Measurements from ENCODE around the gene CIC. TPM values are rescaled to one million over a fixed set of nuclear protein-coding genes. Genes with fewer than 3 reads are reported as not detected.

The CIC gene
- 10 to 100 TPM; 25.1 to 54.9 (median 27.9) TPM for total RNA-seq

- peak within 1 kb of the TSS; percentile 61 to 98 (median 74) for H3K4me3 ChIP-seq
- intact Hi-C loops (cut with DNase I) = no loop called here
- no peaks in the 10 kb centered on the region for H3K27me3 ChIP-seq
- TF ChIP-seq POLR2A (IDR thresholded peaks at IDR 0.05) (peak in 1 of 4 donors; percentile 30), CTCF (IDR thresholded peaks at IDR 0.05) (no peak)
- peak within 1 kb of the TSS; percentile 97 to 100 (median 98) for H3K27ac ChIP-seq
- H3K4me1 ChIP-seq = peaks cover 22 to 45% (median 28%) of the 10 kb centered on the region in 3 donors
- no peaks in the 10 kb centered on the region for H3K9me3 ChIP-seq
- DNase-seq = peak; percentile 100
- 0% methylated on average over 6 to 13 of the region's 52 CpGs for WGBS, 2 donors
- H3K36me3 ChIP-seq = peaks cover 19 to 23% (median 21%) of the 10 kb centered on the region in 3 donors
These were observed at the start of gene CIC for GRCh38 chr19:42268704-42269477. TSS of gene CIC (plus strand) at chr19:42269252. CDS start at chr19:42271784, 2,532 bp downstream.

GRCh38 chr19:42219812-42220750 is 49.0 kb upstream of the CIC start, which contains the start of gene ZNF526:
TSS of gene ZNF526 (plus strand) at chr19:42220312. CDS start at chr19:42224404, 4,092 bp downstream.
- Histone ChIP-seq H3K4me1 (peaks cover 26 to 72% (median 46%) of the 10 kb centered on the region in 3 donors), H3K27me3 (no peaks in the 10 kb centered on the region), H3K9me3 (no peaks in the 10 kb centered on the region), H3K36me3 (peaks cover 8 to 26% (median 9%) of the 10 kb centered on the region in 3 donors), H3K27ac (peak within 1 kb of the TSS; percentile 89 to 99 (median 96)), H3K4me3 (peak within 1 kb of the TSS; percentile 81 to 95 (median 86))
- DNase-seq = peak; percentile 81
- intact Hi-C loops (cut with DNase I) = no loop called here
- WGBS, 2 donors = 0% methylated on average over 11 to 30 of the region's 53 CpGs
- TF ChIP-seq POLR2A (IDR thresholded peaks at IDR 0.05) = peak in 2 of 4 donors; percentile 58 to 74
- no peak for TF ChIP-seq CTCF (IDR thresholded peaks at IDR 0.05)

- no peak for DNase-seq
- peaks cover 13 to 28% (median 16%) of the 10 kb centered on the region in 3 donors for H3K36me3 ChIP-seq
- intact Hi-C loops (cut with DNase I) = no loop called here
- no peaks in the 10 kb centered on the region for H3K27me3 ChIP-seq
- TF ChIP-seq CTCF (IDR thresholded peaks at IDR 0.05) (no peak), POLR2A (IDR thresholded peaks at IDR 0.05) (no peak)
- no peaks in the 10 kb centered on the region for H3K9me3 ChIP-seq
- 2 to 3% methylated on average over 6 of the region's 6 CpGs for WGBS, 2 donors
- H3K4me3 ChIP-seq = peak overlapping the region; percentile 81 to 95 (median 86)
- H3K4me1 ChIP-seq = peaks cover 26 to 66% (median 39%) of the 10 kb centered on the region in 3 donors
- H3K27ac ChIP-seq = peak overlapping the region; percentile 89 to 99 (median 96)
These were observed 48.3 kb upstream of the CIC start for GRCh38 chr19:42220751-42221097.

- no peaks in the 10 kb centered on the region for H3K9me3 ChIP-seq
- H3K27me3 ChIP-seq = no peaks in the 10 kb centered on the region
- H3K27ac ChIP-seq = no peak overlapping the region
- no peak overlapping the region for H3K4me3 ChIP-seq
- peaks cover 23 to 72% (median 24%) of the 10 kb centered on the region in 3 donors for H3K36me3 ChIP-seq
- intact Hi-C loops (cut with DNase I) = no loop called here
- H3K4me1 ChIP-seq = peaks cover 9 to 37% (median 14%) of the 10 kb centered on the region in 3 donors
- DNase-seq = no peak
- WGBS, 2 donors = 95% methylated on average over 13 to 28 of the region's 37 CpGs
- TF ChIP-seq CTCF (IDR thresholded peaks at IDR 0.05) (no peak), POLR2A (IDR thresholded peaks at IDR 0.05) (no peak)
These were observed 43.9 kb upstream of the CIC start for GRCh38 chr19:42224940-42225717.

Data from esophagus squamous epithelium (tissue), 5 donors.